IMR-90 (cell line): ENCODE data around the gene IL18BP.

Experiments
- BHLHE40 ChIP-seq: fragments of 150-350 bp; IDR thresholded peaks from 2 replicates; pipeline ENCODE4 v1.6.1; 2016; ENCODE audit warnings: mild to moderate bottlenecking, low read depth, low read length
- CEBPB ChIP-seq: IDR thresholded peaks from 2 replicates; pipeline ENCODE4 v1.6.1; 2012; ENCODE audit warnings: low read depth, low read length, improper control_type of control experiment
- CTCF ChIP-seq: conservative IDR thresholded peaks from 2 replicates; pipeline ENCODE4 v1.5.1; 2012; ENCODE audit warnings: mild to moderate bottlenecking, low read depth, low read length, improper control_type of control experiment
- RFX5 ChIP-seq: IDR thresholded peaks from 2 replicates; pipeline ENCODE4 v1.8.0; 2012; ENCODE audit warnings: low read depth, mild to moderate bottlenecking, low read length, moderate library complexity

- TF ChIP-seq CTCF (no peak), BHLHE40 (no peak), CEBPB (no peak), RFX5 (no peak)
These were observed 3.3 kb downstream of the IL18BP start for GRCh38 chr11:72001834-72002591.
